ENCODE results near the gene RHBDL2.

Gene RHBDL2

GRCh38 chr1:38926091-38926490 is 15.5 kb downstream of the RHBDL2 start:
- Histone ChIP-seq H3K4me1 (ENCODE audit: low read depth, poor library complexity, severe bottlenecking) (no peaks in the 10 kb centered on the region), H4K20me1 (ENCODE audit: insufficient read depth) (no peaks in the 10 kb centered on the region)

GRCh38 chr1:38925391-38925790 is 16.2 kb downstream of the RHBDL2 start:
- Histone ChIP-seq H3K4me3 (IDR thresholded peaks at IDR 0.05; ENCODE audit: insufficient read depth, low read depth, low read length) (no peak overlapping the region), H3K27ac (no peak overlapping the region), H3K9ac (no peak overlapping the region), H3K36me3 (ENCODE audit: insufficient read depth) (no peaks in the 10 kb centered on the region), H3K4me2 (no peak overlapping the region), H3K27me3 (ENCODE audit: insufficient read depth, low read depth) (no peaks in the 10 kb centered on the region), H2AFZ (ENCODE audit: low read depth) (no peak overlapping the region), H4K20me1 (ENCODE audit: insufficient read depth) (no peaks in the 10 kb centered on the region), H3K79me2 (ENCODE audit: insufficient read depth, low read depth) (no peaks in the 10 kb centered on the region), H3K4me1 (ENCODE audit: low read depth, poor library complexity, severe bottlenecking) (no peaks in the 10 kb centered on the region)
- no peak for TF ChIP-seq CTCF (conservative IDR thresholded peaks at IDR 0.05; ENCODE audit: low read depth, low read length)

More at GRCh38 chr1:38926091-38926490, 15.5 kb downstream of the RHBDL2 start:
- H3K9ac ChIP-seq = no peak overlapping the region
- TF ChIP-seq CTCF (conservative IDR thresholded peaks at IDR 0.05; ENCODE audit: low read depth, low read length) = no peak
- no peak overlapping the region for H3K4me2 ChIP-seq
- H2AFZ ChIP-seq (ENCODE audit: low read depth) = no peak overlapping the region
- no peaks in the 10 kb centered on the region for H3K79me2 ChIP-seq (ENCODE audit: insufficient read depth, low read depth)
- H3K36me3 ChIP-seq (ENCODE audit: insufficient read depth) = no peaks in the 10 kb centered on the region
- no peak overlapping the region for H3K27ac ChIP-seq
- no peaks in the 10 kb centered on the region for H3K27me3 ChIP-seq (ENCODE audit: insufficient read depth, low read depth)
- no peak overlapping the region for H3K4me3 ChIP-seq (IDR thresholded peaks at IDR 0.05; ENCODE audit: insufficient read depth, low read depth, low read length)

GRCh38 chr1:38923607-38924006 is 18.0 kb downstream of the RHBDL2 start:
- no peaks in the 10 kb centered on the region for H3K4me1 ChIP-seq (ENCODE audit: low read depth, poor library complexity, severe bottlenecking)
- no peak overlapping the region for H3K9ac ChIP-seq
- no peaks in the 10 kb centered on the region for H3K36me3 ChIP-seq (ENCODE audit: insufficient read depth)
- H3K4me2 ChIP-seq = no peak overlapping the region
- no peak overlapping the region for H2AFZ ChIP-seq (ENCODE audit: low read depth)
- no peak overlapping the region for H3K27ac ChIP-seq
- no peaks in the 10 kb centered on the region for H3K79me2 ChIP-seq (ENCODE audit: insufficient read depth, low read depth)
- TF ChIP-seq CTCF (conservative IDR thresholded peaks at IDR 0.05; ENCODE audit: low read depth, low read length) = no peak
- H3K4me3 ChIP-seq (IDR thresholded peaks at IDR 0.05; ENCODE audit: insufficient read depth, low read depth, low read length) = no peak overlapping the region
- H4K20me1 ChIP-seq (ENCODE audit: insufficient read depth) = no peaks in the 10 kb centered on the region
- H3K27me3 ChIP-seq (ENCODE audit: insufficient read depth, low read depth) = no peaks in the 10 kb centered on the region

GRCh38 chr1:38919130-38919529 is 22.5 kb downstream of the RHBDL2 start:
- no peak overlapping the region for H3K27ac ChIP-seq
- H3K27me3 ChIP-seq (ENCODE audit: insufficient read depth, low read depth) = no peaks in the 10 kb centered on the region
- H3K9ac ChIP-seq = no peak overlapping the region
- no peak overlapping the region for H3K4me3 ChIP-seq (IDR thresholded peaks at IDR 0.05; ENCODE audit: insufficient read depth, low read depth, low read length)
- no peaks in the 10 kb centered on the region for H3K36me3 ChIP-seq (ENCODE audit: insufficient read depth)
- H3K79me2 ChIP-seq (ENCODE audit: insufficient read depth, low read depth) = no peaks in the 10 kb centered on the region
- peak overlapping the region; percentile 84; the same call in 1 of the 2 replicates for H2AFZ ChIP-seq (ENCODE audit: low read depth)
- TF ChIP-seq CTCF (conservative IDR thresholded peaks at IDR 0.05; ENCODE audit: low read depth, low read length) = no peak
- H4K20me1 ChIP-seq (ENCODE audit: insufficient read depth) = no peaks in the 10 kb centered on the region
- H3K4me2 ChIP-seq = peak overlapping the region; percentile 33; the same call in 1 of the 2 replicates
- peaks cover 5% of the 10 kb centered on the region for H3K4me1 ChIP-seq (ENCODE audit: low read depth, poor library complexity, severe bottlenecking)

Measured in KMS-11 (cell line).